Adipocyte (in vitro differentiated cells): Measurements from ENCODE around the gene MYO7B.
"Not testable (repeated sequence)": the region's sequence is repeated elsewhere in the genome, so short reads cannot be mapped to it uniquely, and the experiment has no call there.

Experiments used
- DNase-seq: peaks from one replicate; pipeline ENCODE4 v3.0.0-alpha.2; 2015; ENCODE audit warnings: low read depth
- H3K27me3 ChIP-seq: replicated peaks from 2 replicates; pipeline ENCODE4 v1.7.0; 2013; ENCODE audit warnings: mild to moderate bottlenecking, low read length, moderate library complexity; ENCODE audit not compliant: control insufficient read depth, insufficient read depth
- H3K36me3 ChIP-seq: 2 replicates; pipeline ENCODE4 v1.7.0; 2013; ENCODE audit warnings: low read length, mild to moderate bottlenecking, moderate library complexity; ENCODE audit not compliant: control insufficient read depth, insufficient read depth, severe bottlenecking
- H3K4me1 ChIP-seq: 2 replicates; pipeline ENCODE4 v1.7.0; 2013; ENCODE audit warnings: mild to moderate bottlenecking, low read length, moderate library complexity; ENCODE audit not compliant: control insufficient read depth, insufficient read depth
- H3K4me3 ChIP-seq: 2 replicates; pipeline ENCODE4 v1.7.0; 2013; ENCODE audit warnings: mild to moderate bottlenecking, low read length, moderate library complexity
- H3K9ac ChIP-seq: 2 replicates; pipeline ENCODE4 v1.7.0; 2013; ENCODE audit warnings: mild to moderate bottlenecking, low read length, moderate library complexity
- H3K9me3 ChIP-seq: 2 replicates; pipeline ENCODE4 v1.7.0; 2013; ENCODE audit warnings: mild to moderate bottlenecking, low read length, moderate library complexity; ENCODE audit not compliant: control insufficient read depth

The MYO7B gene

DNA sequence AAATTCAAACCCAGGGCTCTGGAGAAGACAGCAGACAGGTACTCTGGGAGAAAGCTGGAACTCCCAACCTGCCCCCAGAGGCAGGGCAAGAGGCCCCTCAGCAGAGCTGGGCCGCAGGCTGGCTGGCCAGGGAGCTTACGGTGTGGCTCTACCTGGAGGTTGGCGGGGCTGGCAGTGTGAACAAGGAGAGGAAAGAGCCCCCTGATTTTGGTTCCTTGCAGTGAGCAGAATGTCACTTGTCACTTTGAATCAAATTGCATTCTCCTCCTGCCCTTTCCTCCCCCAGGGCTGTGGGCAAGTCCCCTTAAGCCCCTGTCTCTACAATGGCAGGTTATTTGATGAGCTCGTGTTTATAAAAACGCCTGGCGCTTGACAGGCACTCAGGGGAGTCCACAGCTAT lies 32.6 kb downstream of the MYO7B start:
- no peak for DNase-seq
- Histone ChIP-seq H3K9me3 (no peaks in the 10 kb centered on the region), H3K9ac (peak overlapping the region; percentile 41), H3K36me3 (no peaks in the 10 kb centered on the region), H3K4me1 (peaks cover 41% of the 10 kb centered on the region), H3K4me3 (no peak overlapping the region), H3K27me3 (peaks cover 5% of the 10 kb centered on the region)

- Histone ChIP-seq H3K36me3 (no peaks in the 10 kb centered on the region), H3K27me3 (peaks cover 5% of the 10 kb centered on the region), H3K4me3 (peak overlapping the region; percentile 37), H3K9ac (peak overlapping the region; percentile 40), H3K4me1 (peaks cover 34% of the 10 kb centered on the region), H3K9me3 (no peaks in the 10 kb centered on the region)
- no peak for DNase-seq
Observed at GRCh38 chr2:127569666-127570065, 34.2 kb downstream of the MYO7B start.

DNA sequence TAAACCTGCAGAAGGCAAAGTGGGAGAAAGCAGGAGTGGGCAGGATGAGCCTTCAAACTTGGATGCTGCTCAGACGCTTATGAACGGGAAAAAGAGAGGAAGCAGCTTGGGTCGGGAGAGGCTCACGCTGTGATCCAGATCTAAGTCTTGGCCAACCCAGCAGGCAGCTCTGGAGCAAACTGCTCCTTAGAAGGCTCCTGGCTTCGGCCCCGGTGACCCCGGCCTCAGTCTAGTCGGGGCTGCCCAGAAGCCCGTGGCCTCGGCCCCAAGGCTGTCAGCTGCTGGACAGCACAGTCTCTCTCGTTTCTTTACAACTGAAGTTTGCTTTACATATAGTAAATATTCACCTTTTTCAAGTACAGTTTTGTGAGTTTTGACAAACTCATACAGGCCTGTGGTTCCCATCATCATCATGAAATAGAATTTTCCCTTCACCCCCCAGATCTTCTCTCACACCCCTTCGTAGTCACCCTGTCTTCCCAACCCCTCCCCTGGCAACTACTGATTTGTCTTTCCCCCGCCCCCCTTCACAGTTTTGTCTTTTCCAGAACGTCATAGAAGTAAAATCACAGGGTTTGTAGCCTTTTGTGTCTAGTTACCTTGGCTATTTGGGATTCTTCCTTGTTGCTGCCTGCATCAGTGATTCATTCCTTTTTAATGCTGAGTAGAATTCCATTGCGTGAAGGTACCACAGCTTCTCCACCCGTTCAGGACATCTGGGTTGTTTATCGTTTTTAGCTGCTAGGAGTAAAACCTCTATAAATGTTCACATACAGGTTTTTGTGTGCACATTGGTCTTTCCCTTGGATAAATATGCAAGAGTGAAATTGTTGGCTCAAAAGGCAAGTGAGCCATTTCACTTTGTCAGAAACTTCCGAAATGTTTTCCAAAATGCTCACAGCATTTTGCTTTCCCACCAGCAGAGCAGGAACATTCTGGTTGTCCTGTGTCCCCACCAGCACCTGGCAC lies 35.1 kb downstream of the MYO7B start:
- no peak for DNase-seq

GRCh38 chr2:127572352-127572751 lies 36.9 kb downstream of the MYO7B start:
- DNase-seq, H3K36me3 ChIP-seq, H3K4me3 ChIP-seq, H3K9ac ChIP-seq, H3K27me3 ChIP-seq, H3K9me3 ChIP-seq: not testable (repeated sequence)
- peaks cover 51% of the 10 kb centered on the region for H3K4me1 ChIP-seq

More for the DNA sequence above, 35.1 kb downstream of the MYO7B start:
- peaks cover 35% of the 10 kb centered on the region for H3K4me1 ChIP-seq
- no peaks in the 10 kb centered on the region for H3K36me3 ChIP-seq
- no peak overlapping the region for H3K4me3 ChIP-seq
- peaks cover 5% of the 10 kb centered on the region for H3K27me3 ChIP-seq
- no peaks in the 10 kb centered on the region for H3K9me3 ChIP-seq
- H3K9ac ChIP-seq, result peak overlapping the region; percentile 40

- Histone ChIP-seq H3K27me3 (no peaks in the 10 kb centered on the region), H3K4me3 (no peak overlapping the region), H3K4me1 (peaks cover 51% of the 10 kb centered on the region), H3K36me3 (no peaks in the 10 kb centered on the region), H3K9me3 (no peaks in the 10 kb centered on the region), H3K9ac (no peak overlapping the region)
- no peak for DNase-seq
Observed at GRCh38 chr2:127572841-127573240, 37.4 kb downstream of the MYO7B start.

DNA sequence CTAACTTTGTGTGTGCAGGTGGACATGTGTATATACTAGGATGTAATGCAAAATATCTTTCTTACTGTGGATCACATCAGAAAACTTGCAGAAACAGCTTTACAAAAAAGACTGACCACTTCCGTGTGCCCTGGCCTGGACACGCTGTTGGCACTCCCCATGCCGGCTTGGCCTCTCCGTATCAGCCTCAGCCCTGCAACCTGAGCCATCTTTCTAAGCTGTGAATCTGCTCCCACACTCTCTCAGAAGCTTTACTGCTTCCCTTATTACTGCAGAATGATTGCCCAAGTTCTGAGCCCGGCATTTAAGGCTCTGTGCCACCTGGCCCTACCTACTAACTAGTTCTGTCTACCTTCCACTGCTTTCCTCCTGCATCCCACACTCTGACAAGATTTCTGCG lies 37.8 kb downstream of the MYO7B start:
- H3K4me3 ChIP-seq, result no peak overlapping the region
- no peaks in the 10 kb centered on the region for H3K27me3 ChIP-seq
- H3K9me3 ChIP-seq, result no peaks in the 10 kb centered on the region
- H3K4me1 ChIP-seq, result peaks cover 47% of the 10 kb centered on the region
- H3K36me3 ChIP-seq, result no peaks in the 10 kb centered on the region
- no peak for DNase-seq
- H3K9ac ChIP-seq, result no peak overlapping the region

GRCh38 chr2:127573771-127574170 lies 38.3 kb downstream of the MYO7B start:
- Histone ChIP-seq H3K36me3 (no peaks in the 10 kb centered on the region), H3K27me3 (no peaks in the 10 kb centered on the region), H3K4me1 (peaks cover 43% of the 10 kb centered on the region), H3K4me3 (no peak overlapping the region), H3K9ac (no peak overlapping the region), H3K9me3 (no peaks in the 10 kb centered on the region)
- no peak for DNase-seq

DNA sequence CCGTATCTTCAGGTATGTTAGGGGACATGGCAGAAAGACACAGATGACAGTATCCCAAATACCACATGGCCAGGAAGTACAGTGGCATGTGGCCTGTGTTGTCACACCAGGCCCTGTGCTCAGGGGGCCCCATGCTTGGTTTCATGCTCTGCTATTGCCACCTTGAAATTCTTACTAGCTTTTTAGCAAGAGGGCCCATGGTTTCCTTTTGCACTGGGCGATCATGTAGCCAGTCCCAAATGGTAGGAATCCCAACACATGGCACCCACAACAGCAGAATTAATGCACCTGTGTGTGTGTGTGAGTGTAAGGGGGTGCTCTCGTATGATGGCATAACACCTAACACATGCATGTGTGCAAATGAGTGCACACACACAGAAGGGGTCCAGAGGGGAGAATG lies 39.2 kb downstream of the MYO7B start:
- no peak overlapping the region for H3K4me3 ChIP-seq
- H3K9ac ChIP-seq, result no peak overlapping the region
- H3K27me3 ChIP-seq, result no peaks in the 10 kb centered on the region
- DNase-seq, result no peak
- H3K36me3 ChIP-seq, result no peaks in the 10 kb centered on the region
- H3K4me1 ChIP-seq, result peaks cover 35% of the 10 kb centered on the region
- no peaks in the 10 kb centered on the region for H3K9me3 ChIP-seq

GRCh38 chr2:127575185-127575765 lies 39.8 kb downstream of the MYO7B start:
- Histone ChIP-seq H3K4me3 (no peak overlapping the region), H3K4me1 (peaks cover 29% of the 10 kb centered on the region), H3K27me3 (no peaks in the 10 kb centered on the region), H3K9me3 (no peaks in the 10 kb centered on the region), H3K36me3 (no peaks in the 10 kb centered on the region), H3K9ac (no peak overlapping the region)
- no peak for DNase-seq

DNA sequence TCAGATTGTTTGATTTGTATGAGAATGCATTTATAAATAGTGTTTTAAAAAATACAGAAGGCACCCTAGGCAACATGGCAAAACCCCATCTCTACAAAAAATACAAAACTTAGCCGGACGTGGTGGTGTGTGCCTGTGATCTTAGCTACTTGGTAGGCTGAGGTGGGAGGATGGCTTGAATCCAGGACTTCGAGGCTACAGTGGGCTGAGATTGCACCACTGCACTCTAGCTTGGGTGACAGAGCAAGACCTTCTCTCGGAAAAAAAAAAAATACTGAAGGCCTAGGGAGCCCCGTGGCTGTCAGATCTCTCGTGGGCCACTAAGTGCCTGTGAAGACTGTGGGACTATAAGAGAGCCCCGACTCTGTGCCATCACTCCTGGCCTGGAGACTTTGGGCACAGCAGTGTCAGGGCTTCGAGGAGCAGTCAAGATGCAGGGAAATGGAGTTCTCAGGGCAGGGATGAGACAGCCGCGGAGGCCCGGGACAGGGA lies 40.5 kb downstream of the MYO7B start:
- peak overlapping the region; percentile 75 for H3K9ac ChIP-seq
- no peaks in the 10 kb centered on the region for H3K9me3 ChIP-seq
- H3K36me3 ChIP-seq, result no peaks in the 10 kb centered on the region
- H3K27me3 ChIP-seq, result no peaks in the 10 kb centered on the region
- peaks cover 22% of the 10 kb centered on the region for H3K4me1 ChIP-seq
- peak overlapping the region; percentile 36 for H3K4me3 ChIP-seq
- no peak for DNase-seq

DNA sequence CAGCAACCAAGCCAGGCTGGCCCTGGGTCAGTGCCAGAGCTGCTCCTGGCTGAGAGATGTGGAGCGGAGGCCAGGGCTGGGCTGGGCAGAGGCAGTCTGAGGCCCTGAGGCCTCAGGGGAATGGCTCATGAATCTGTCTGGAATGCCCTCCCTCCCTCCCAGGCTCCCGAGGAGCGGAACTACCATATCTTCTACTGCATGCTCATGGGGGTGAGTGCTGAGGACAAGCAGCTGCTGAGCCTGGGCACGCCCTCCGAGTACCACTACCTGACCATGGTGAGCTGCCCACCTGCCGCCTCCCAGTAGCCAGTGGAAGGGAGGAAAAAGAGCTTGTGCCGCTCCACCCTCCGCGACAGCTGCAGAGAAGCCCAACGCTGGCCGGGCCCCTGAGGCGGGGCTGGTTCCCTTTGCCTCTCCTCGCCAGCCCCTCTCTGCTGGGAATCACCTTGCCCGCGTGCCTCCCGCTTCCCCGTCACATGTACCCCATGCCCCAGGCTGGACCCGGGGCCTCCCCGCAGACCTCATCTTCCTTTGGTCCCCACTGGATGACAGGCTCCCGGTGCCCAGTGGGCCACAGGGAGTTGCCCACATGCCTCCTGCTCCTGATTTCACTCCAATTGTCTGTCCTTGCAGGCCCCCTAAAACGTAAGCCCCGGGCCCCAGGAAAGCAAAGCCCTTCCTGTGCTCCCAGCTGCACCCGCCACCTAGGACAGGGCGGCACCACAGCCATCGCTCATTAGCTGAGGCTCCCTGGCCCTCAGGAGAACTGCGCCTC lies 41.1 kb downstream of the MYO7B start:
- Histone ChIP-seq H3K4me1 (peaks cover 20% of the 10 kb centered on the region), H3K36me3 (no peaks in the 10 kb centered on the region), H3K4me3 (peak overlapping the region; percentile 43), H3K9ac (peak overlapping the region; percentile 75), H3K27me3 (no peaks in the 10 kb centered on the region), H3K9me3 (no peaks in the 10 kb centered on the region)
- peak; percentile 94 for DNase-seq
